Effector CD4-positive, alpha-beta T cell (primary cell): Measurements from ENCODE around the gene SYNE1.

Source experiments
- DNase-seq: peaks from one replicate; pipeline ENCODE4 v3.0.0-alpha.2; 2020

The SYNE1 gene

DNA sequence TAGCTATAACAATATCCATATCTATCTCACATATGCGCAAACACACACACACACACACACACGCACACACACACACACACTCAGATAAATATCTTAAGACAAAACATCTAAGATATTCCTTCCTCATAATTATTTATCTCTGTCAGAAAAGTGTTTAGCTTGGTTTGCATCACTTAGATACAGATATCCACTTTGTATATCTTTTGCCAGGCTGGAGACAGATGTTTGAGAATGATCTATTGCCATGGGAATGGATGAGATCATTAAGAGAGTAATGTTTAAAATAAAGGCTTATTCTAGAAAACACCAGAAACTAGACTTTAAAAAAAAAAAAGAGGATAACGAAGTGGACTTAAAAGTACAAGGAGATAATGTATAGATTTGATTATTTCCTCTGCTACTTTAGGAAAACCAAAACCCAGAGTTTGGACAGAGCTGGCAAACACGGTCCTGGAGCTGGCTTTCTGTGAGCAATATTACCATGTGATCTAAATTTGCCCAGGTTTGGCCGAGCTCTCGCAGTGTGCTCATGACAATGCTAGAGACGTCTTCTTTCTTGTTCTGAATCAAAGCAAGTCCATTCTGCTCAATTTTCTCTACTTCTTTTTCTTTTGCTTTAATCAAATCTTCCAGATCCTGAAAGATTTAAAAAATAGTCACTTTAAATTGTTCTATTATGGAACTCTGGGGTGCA is 411.8 kb downstream of the SYNE1 start:
- DNase-seq: no peak

GRCh38 chr6:152223636-152224035 is 413.5 kb downstream of the SYNE1 start:
- no peak for DNase-seq

DNA sequence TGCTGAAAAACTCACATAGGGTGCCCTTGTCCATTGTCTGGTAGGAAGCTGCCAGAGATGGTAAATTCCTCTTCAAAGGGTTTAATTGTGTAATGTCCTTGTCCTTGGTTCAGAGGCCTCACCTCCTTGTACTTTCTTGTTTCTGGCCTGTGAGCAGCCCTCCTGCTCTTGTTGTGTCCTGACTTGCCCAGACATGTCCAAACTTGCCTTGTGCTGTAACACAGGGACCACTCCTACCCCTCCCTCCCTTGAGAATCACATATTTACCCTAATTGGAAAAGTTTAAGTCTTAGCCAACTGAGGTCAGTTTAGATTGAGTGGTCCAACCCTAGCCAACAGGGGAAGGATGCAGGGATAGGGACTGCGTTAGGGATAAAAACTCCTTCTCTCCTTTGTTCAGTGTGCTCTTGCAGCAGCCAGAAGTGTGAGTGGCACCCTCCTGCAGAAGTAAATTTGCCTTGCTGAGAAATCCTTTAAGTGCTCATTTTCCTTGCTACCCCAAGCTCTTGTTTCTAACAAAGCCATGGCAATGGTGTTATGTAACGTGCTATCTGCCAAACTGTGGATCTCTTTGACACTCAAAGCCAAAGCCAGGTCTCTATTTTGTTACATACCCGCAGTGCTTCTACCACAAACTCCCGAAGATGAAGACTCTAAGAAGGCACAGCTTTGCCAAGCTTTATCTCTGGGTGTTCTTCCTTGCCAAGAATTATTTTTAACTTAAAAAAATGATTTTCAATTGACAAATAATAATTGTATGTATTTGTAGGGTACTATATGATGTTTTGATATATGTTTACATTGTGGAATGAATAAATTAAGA is 415.1 kb downstream of the SYNE1 start:
- DNase-seq: no peak

- DNase-seq: no peak
Measured at GRCh38 chr6:152220786-152221185, 416.4 kb downstream of the SYNE1 start.

- no peak for DNase-seq
Measured at GRCh38 chr6:152218887-152219286, 418.3 kb downstream of the SYNE1 start.

- no peak for DNase-seq
Measured at GRCh38 chr6:152212437-152212836, 424.7 kb downstream of the SYNE1 start.

DNA sequence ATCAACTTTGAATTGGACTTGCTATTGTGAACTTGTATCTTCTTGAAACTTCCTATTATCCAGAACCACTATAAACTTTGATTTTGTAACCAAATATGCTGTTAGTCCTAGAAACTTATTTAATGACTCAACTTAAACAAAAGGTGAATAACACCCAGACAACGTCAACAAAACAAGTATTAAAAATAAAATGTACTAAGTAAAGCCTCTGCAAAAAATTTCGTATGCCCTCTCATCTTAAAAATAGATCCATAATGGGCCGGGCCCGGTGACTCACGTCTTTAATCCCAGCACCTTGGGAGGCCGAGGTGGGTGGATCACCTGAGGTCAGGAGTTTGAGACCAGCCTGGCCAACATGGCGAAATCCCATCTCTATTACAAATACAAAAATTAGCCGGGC is 428.0 kb downstream of the SYNE1 start:
- DNase-seq: no peak

DNA sequence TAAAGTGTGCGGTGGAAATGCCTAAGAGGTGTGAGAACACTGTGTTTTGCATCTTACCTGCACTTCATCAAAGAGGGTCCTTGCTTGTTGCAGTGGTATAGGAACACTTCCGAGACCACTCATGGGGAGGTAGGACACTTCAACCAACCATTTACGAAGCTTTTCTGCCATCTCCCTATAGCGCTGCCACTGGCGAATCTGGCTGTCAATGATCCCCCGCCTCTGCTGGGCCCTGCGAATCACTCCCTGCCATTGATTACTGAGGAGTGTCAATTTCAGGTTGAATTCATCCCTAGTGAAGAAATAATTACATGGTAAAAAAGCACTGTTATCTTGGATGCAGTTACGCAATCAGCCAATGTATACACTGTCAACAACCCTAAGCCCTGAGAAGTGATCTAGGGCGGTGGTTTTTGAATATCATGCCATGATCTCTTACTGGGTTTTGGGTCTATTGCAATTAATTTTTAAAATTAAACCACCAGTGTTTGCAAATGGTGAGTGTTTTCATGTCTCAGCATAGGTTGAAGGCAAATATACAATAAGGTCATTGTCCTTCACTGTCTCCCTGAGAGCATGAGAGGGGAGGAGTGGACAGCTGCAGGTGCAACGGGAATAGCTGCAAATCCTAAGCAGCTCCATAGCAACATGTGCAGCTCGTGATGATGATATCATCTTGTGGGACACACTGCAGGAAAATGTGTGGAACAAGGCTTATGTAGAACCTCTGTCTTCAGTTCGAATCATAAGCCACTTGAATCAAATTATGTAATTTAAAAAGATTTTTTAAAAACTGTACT is 429.0 kb downstream of the SYNE1 start:
- no peak for DNase-seq

- peak; percentile 10 for DNase-seq
Measured at GRCh38 chr6:152206072-152206818, 430.9 kb downstream of the SYNE1 start.

GRCh38 chr6:152204591-152204990 is 432.6 kb downstream of the SYNE1 start:
- DNase-seq: no peak

DNA sequence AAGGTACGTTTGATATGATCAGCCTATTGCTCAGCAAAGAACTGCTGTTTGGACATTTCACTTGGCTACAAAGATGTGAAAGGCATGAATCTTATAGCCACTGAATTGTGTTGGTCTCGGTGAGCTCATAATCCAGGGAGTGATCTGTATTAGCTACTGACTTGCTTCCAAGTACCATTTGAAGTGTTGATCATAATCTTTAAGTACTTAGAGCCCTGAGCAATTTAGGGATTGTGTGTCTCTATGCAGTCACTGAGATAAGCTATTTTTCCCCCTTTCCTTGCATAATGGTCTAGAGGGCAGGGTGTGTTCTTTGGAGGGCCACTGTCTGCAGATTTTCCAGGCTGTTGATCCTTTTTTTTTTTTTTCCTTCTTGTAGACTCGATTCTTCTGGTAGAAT is 436.0 kb downstream of the SYNE1 start:
- DNase-seq: no peak

- no peak for DNase-seq
Measured at GRCh38 chr6:152195896-152196295, 441.3 kb downstream of the SYNE1 start.

GRCh38 chr6:152189736-152190135 is 447.4 kb downstream of the SYNE1 start:
- no peak for DNase-seq

- DNase-seq: no peak
Measured at GRCh38 chr6:152188011-152188410, 449.2 kb downstream of the SYNE1 start.

DNA sequence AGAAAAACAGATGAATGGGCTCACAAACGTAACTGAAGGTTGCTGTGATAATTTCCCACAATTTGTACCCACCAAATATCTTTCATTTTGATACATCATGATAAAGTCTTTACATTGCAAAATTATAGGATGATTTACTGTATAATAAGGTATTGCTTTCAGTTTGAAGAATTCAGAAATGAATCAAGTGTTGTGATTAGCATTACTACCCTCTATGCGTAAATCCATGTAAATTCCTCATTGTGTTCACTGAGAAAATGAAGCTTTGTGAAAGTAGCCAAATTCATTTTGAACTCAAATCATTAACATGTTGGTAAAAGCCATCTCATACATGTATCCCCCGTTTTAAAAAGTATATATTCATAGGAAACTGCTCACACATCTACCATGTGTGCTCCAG is 450.3 kb downstream of the SYNE1 start:
- no peak for DNase-seq

- DNase-seq: peak; percentile 7
Measured at GRCh38 chr6:152184917-152185574, 452.1 kb downstream of the SYNE1 start.

DNA sequence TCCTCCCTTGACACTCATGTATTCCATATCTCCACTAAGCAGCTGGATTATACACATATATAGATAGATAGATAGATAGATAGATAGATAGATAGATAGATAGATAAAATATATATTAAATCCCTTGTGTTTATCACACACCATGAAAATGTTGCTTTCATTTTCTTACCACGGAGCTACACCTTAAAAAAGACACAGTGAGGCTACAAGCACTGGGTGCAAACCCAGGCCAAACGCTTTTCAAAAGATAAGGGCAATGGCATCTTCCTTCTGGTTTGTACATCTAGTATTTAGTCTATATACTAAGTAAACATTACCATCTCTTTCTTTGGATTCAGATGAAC is 452.6 kb downstream of the SYNE1 start:
- DNase-seq: no peak

GRCh38 chr6:152180601-152181000 is 456.6 kb downstream of the SYNE1 start:
- no peak for DNase-seq

GRCh38 chr6:152176268-152176667 is 460.9 kb downstream of the SYNE1 start:
- no peak for DNase-seq

DNA sequence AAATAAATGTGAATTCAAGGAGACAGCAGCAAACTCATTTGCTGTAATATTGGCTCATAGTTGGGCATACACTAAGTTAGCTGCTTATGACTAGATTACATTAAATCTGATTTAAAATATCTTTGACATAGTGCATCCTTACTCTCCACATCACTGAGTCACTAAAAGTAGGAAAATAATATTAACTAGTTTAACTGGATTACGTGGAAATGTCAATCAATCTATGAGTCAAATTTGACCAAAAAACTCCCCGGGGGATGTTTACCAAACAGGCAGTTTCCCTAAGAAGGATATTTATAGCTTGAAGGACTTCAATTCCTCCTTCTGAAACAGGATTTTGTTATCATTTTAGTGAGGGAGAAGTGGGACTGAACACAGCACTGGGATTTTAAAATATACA is 463.2 kb downstream of the SYNE1 start:
- DNase-seq: no peak

DNA sequence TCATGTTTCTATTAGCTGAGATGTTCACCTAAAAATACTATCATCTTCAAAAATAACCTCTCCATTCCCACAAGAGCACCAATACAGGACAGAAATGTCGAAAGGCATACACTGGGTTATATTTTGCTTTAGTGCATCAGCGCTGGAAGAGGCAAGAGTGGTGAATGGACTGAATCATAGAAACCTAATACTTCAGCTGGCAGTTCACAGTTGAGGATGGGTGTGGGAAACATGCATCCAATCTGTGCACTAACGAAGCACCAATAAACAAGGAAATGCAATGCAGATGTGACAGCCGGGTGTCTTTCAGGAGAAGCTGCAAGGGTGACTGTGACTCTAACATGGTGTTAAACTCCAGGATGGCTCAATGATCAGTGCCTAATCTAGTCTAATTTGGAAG is 463.8 kb downstream of the SYNE1 start:
- DNase-seq: no peak
